Fibroblast of the aortic adventitia (primary cell): ENCODE results near the gene CAMSAP2. TPM values are rescaled to one million over a fixed set of nuclear protein-coding genes. Genes with fewer than 3 reads are reported as not detected.
"Not testable (repeated sequence)": the region's sequence is repeated elsewhere in the genome, so short reads cannot be mapped to it uniquely, and the experiment has no call there.

ENCODE experiments used
- DNase-seq: peaks from one replicate; pipeline ENCODE4 v3.0.0-alpha.2; 2010; ENCODE audit warnings: low read depth
- H3K4me3 ChIP-seq: 2 replicates; pipeline ENCODE4 v1.5.1; 2011; ENCODE audit warnings: low read depth, mild to moderate bottlenecking, control low read depth, low read length, moderate library complexity
- CTCF ChIP-seq: IDR thresholded peaks from 2 replicates; pipeline ENCODE4 v1.5.1; 2011; ENCODE audit warnings: mild to moderate bottlenecking, low read length, control low read depth, inconsistent platforms; ENCODE audit not compliant: insufficient read depth
- total RNA-seq: library from RNA; depleted of rRNA; stranded (reverse); fragments of >200 nt; gene quantifications from 2 replicates; pipeline ENCODE4 v1.2.3, GENCODE V29; 2012; ENCODE audit warnings: low replicate concordance

The CAMSAP2 gene
- total RNA-seq, 1 donor: 57.5 TPM

- DNase-seq: no peak
- H3K4me3 ChIP-seq: no peak overlapping the region
- no peak for TF ChIP-seq CTCF
Measured at GRCh38 chr1:200811704-200812103, 73.0 kb downstream of the CAMSAP2 start.

GRCh38 chr1:200816624-200817224 is 78.0 kb downstream of the CAMSAP2 start:
- not testable (repeated sequence) for DNase-seq, H3K4me3 ChIP-seq

GRCh38 chr1:200818248-200818647 is 79.6 kb downstream of the CAMSAP2 start:
- no peak for TF ChIP-seq CTCF
- no peak overlapping the region for H3K4me3 ChIP-seq
- no peak for DNase-seq

GRCh38 chr1:200819726-200820125 is 81.0 kb downstream of the CAMSAP2 start:
- no peak overlapping the region for H3K4me3 ChIP-seq
- no peak for TF ChIP-seq CTCF
- no peak for DNase-seq

GRCh38 chr1:200831091-200831490 is 92.4 kb downstream of the CAMSAP2 start:
- no peak for TF ChIP-seq CTCF
- no peak overlapping the region for H3K4me3 ChIP-seq
- DNase-seq: no peak

- no peak for DNase-seq
- H3K4me3 ChIP-seq: no peak overlapping the region
- no peak for TF ChIP-seq CTCF
Measured at GRCh38 chr1:200834383-200834782, 95.7 kb downstream of the CAMSAP2 start.

- TF ChIP-seq CTCF: no peak
- H3K4me3 ChIP-seq: no peak overlapping the region
- no peak for DNase-seq
Measured at GRCh38 chr1:200836213-200836612, 97.5 kb downstream of the CAMSAP2 start.
